ENCODE results near the gene ITPKA. TPM values are rescaled to one million over a fixed set of nuclear protein-coding genes. Genes with fewer than 3 reads are reported as not detected.
A peak's percentile ranks its signal among the peaks of the same experiment; 100 is the strongest.

Gene ITPKA
- total and polyA plus RNA-seq, 2 of the 13 experiments (the other 11 are each of a cell fraction or from before 2014, with no cell fraction given), result 13.2 to 41.3 TPM

- no peak; the same call in 1 of the 2 replicates for TF ChIP-seq ZNF83 (CRISPR knock-in tag; IDR thresholded peaks at IDR 0.05; ENCODE audit: borderline replicate concordance)
- peak; percentile 58; the same call in 1 of the 2 replicates for TF ChIP-seq ZNF543 (CRISPR knock-in tag; IDR thresholded peaks at IDR 0.05)
- TF ChIP-seq ELK4 (CRISPR knock-in tag; IDR thresholded peaks at IDR 0.05; ENCODE audit: borderline replicate concordance), result no peak
- 0 out of 2 replicates have a peak, but pooled peaks have one; percentile 73 for TF ChIP-seq ZNF326 (CRISPR knock-in tag; IDR thresholded peaks at IDR 0.05; ENCODE audit: borderline replicate concordance)
- TF ChIP-seq ZHX1 (CRISPR knock-in tag; IDR thresholded peaks at IDR 0.05; ENCODE audit: low read depth), result peak; percentile 81; the same call in 1 of the 2 replicates
- TF ChIP-seq CEBPB (IDR thresholded peaks at IDR 0.05; ENCODE audit: borderline replicate concordance, low read depth, low read length), result no peak
- peak; percentile 81; the same call in 1 of the 2 replicates for TF ChIP-seq SKIL (CRISPR knock-in tag; IDR thresholded peaks at IDR 0.05; ENCODE audit: borderline replicate concordance)
- 0 out of 2 replicates have a peak, but pooled peaks have one; percentile 81 for TF ChIP-seq KLF12 (CRISPR knock-in tag; IDR thresholded peaks at IDR 0.05; ENCODE audit: borderline replicate concordance)
- TF ChIP-seq MAZ (IDR thresholded peaks at IDR 0.05; ENCODE audit: borderline replicate concordance, low read depth, low read length), result no peak
- TF ChIP-seq MAZ (CRISPR knock-in tag; IDR thresholded peaks at IDR 0.05; ENCODE audit: low read depth), result peak; percentile 81; the same call in 1 of the 2 replicates
- TF ChIP-seq FUBP1 (CRISPR knock-in tag; IDR thresholded peaks at IDR 0.05; ENCODE audit: borderline replicate concordance), result no peak
- no peak for TF ChIP-seq CBX2 (IDR thresholded peaks at IDR 0.05; ENCODE audit: low read depth, low read length)
- no peak for TF ChIP-seq CBX2 (CRISPR knock-in tag; IDR thresholded peaks at IDR 0.05; ENCODE audit: low read depth)
- no peak for TF ChIP-seq TBL1XR1 (IDR thresholded peaks at IDR 0.05; ENCODE audit: borderline replicate concordance, low read length, partially characterized antibody)
- TF ChIP-seq NCOA5 (CRISPR knock-in tag; IDR thresholded peaks at IDR 0.05), result no peak
- peak; percentile 86 for TF ChIP-seq SALL1 (CRISPR knock-in tag; IDR thresholded peaks at IDR 0.05)
- no peak for TF ChIP-seq BRCA1 (CRISPR knock-in tag; IDR thresholded peaks at IDR 0.05)
- TF ChIP-seq FOXA1 (IDR thresholded peaks at IDR 0.05), result no peak
- TF ChIP-seq FOXA1 (CRISPR knock-in tag; IDR thresholded peaks at IDR 0.05), result peak; percentile 97
- peak; percentile 53; the same call in 1 of the 2 replicates for TF ChIP-seq PHF20 (CRISPR knock-in tag; IDR thresholded peaks at IDR 0.05)
These were observed 2.3 kb downstream of the ITPKA start (continued) for GRCh38 chr15:41495736-41496599.
